Endothelial cell of umbilical vein (primary cell): Measurements from ENCODE around the gene NAPA.

Experiments used
- CTCF ChIP-seq, 2 donors: IDR thresholded peaks; 1 replicate in 1 of 2; 2 replicates in 1 of 2; pipeline ENCODE4 v1.5.1; 2011; ENCODE audit warnings: low read length in 2 of 2, mild to moderate bottlenecking in 2 of 2, moderate library complexity in 2 of 2, control low read depth in 1 of 2, inconsistent platforms in 1 of 2, low read depth in 1 of 2; ENCODE audit not compliant: insufficient read depth in 1 of 2; ENCODE audit errors: extremely low read depth in 1 of 2
- MAX ChIP-seq: IDR thresholded peaks from 2 replicates; pipeline ENCODE4 v1.6.1; 2011; ENCODE audit not compliant: insufficient read depth, insufficient read length
- POLR2A ChIP-seq: IDR thresholded peaks from 2 replicates; pipeline ENCODE4 v1.6.1; 2012; ENCODE audit warnings: low read depth, mild to moderate bottlenecking, control low read depth, low read length
- POLR2AphosphoS5 ChIP-seq: IDR thresholded peaks from 2 replicates; pipeline ENCODE4 v1.6.1; 2012; ENCODE audit warnings: low read depth, mild to moderate bottlenecking, control low read depth, low read length, moderate library complexity; ENCODE audit not compliant: insufficient read depth

- TF ChIP-seq POLR2A (no peak), MAX (no peak), CTCF (IDR thresholded peaks at IDR 0.05; ENCODE audit: extremely low read depth in 1 of 2, insufficient read depth in 1 of 2, low read depth in 1 of 2, low read length in 2 of 2) (no peak), POLR2AphosphoS5 (no peak)
Observed at GRCh38 chr19:47549261-47549862, 34.5 kb upstream of the NAPA start.
